ENCODE measurements around the gene RRP9. TPM values are rescaled to one million over a fixed set of nuclear protein-coding genes. Genes with fewer than 3 reads are reported as not detected.
A peak's percentile ranks its signal among the peaks of the same experiment; 100 is the strongest.

The RRP9 gene
- total RNA-seq, 1 experiment from 2014 or later, result 32.3 TPM

DNA sequence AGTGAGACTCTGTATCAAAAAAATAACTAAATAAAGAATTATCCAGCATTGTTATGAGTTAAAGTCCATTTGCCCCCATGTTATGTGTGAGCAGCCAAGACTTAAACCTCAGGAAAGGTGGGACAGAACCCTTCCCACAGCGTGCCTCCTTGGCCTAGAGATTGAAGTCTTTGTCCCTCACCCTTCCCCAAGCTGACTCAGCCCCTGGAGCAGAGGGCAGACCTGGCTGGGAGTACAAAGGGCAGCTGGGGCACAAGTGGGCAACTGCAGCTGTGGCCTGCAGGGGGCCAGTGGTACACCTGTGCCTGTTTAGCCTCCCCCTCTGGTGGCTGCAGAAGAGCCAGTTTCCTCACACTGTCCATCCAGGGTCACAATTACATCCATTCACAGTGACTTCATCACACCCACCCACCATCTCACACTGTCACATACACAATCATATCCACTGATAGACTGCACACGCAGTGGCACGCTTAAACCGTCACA, 40.7 kb upstream of the RRP9 start:
- BruUV-seq (replicated peaks), result no TSS peak
- peaks cover 6% of the 10 kb centered on the region for H3K4me1 ChIP-seq (ENCODE audit: insufficient read depth, low read length, poor library complexity, severe bottlenecking)
- H3K27ac ChIP-seq (ENCODE audit: low read depth, low read length, poor library complexity, severe bottlenecking), result no peak overlapping the region
- H3K9me3 ChIP-seq (ENCODE audit: low read depth, low read length, poor library complexity, severe bottlenecking), result no peaks in the 10 kb centered on the region
- intact Hi-C loops (cut with micrococcal nuclease; ENCODE audit: unreplicated experiment), result no loop called here
- no peak for DNase-seq (ENCODE audit: low spot score)
- POLR2A ChIA-PET (ENCODE audit: low non-redundant PET), result no interaction called here
- no peaks in the 10 kb centered on the region for H3K36me3 ChIP-seq (ENCODE audit: insufficient read depth, low read length, poor library complexity, severe bottlenecking)
- TF ChIP-seq, protein P1, sequence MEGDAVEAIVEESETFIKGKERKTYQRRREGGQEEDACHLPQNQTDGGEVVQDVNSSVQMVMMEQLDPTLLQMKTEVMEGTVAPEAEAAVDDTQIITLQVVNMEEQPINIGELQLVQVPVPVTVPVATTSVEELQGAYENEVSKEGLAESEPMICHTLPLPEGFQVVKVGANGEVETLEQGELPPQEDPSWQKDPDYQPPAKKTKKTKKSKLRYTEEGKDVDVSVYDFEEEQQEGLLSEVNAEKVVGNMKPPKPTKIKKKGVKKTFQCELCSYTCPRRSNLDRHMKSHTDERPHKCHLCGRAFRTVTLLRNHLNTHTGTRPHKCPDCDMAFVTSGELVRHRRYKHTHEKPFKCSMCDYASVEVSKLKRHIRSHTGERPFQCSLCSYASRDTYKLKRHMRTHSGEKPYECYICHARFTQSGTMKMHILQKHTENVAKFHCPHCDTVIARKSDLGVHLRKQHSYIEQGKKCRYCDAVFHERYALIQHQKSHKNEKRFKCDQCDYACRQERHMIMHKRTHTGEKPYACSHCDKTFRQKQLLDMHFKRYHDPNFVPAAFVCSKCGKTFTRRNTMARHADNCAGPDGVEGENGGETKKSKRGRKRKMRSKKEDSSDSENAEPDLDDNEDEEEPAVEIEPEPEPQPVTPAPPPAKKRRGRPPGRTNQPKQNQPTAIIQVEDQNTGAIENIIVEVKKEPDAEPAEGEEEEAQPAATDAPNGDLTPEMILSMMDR (conservative IDR thresholded peaks at IDR 0.05; ENCODE audit: low read depth, low read length), result 0 out of 2 replicates have a peak, but pooled peaks have one; percentile 20
- no peak for TF ChIP-seq EZH2 (IDR thresholded peaks at IDR 0.05; ENCODE audit: borderline replicate concordance, low read depth, low read length, poor library complexity, severe bottlenecking)
- no peaks in the 10 kb centered on the region for H3K27me3 ChIP-seq (replicated peaks; ENCODE audit: insufficient read depth, low read depth, low read length, poor library complexity)
- CTCF ChIA-PET, result interaction anchor here (1.0 kb wide), 1 partner anchor 41 kb away, joined by 3 read pairs; the partner anchor contains the start of gene RRP9
- peak overlapping the region; percentile 47 for H3K4me3 ChIP-seq (ENCODE audit: low read depth, low read length, poor library complexity, severe bottlenecking)

DNA sequence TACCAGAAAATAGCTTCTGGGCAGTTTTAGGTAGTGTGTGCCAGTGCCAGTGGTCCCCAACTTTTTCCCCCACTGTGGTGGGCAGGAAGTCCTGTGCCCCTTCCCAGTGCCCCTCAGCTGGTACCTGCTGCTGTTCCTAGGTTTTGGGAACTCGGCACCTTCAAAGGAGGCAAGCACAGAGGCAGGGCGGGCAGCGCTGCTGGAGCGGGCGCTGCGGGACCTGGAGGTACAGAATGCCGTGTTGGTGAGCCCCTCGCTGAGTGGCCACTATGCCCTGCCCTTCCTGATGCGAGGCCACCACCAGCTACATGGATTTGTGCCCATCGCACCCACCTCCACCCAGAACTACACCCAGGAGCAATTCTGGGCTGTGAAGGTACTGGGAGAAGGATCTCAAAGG, 38.5 kb upstream of the RRP9 start:
- BruUV-seq (replicated peaks), result no TSS peak
- intact Hi-C loops (cut with micrococcal nuclease; ENCODE audit: unreplicated experiment), result no loop called here
- no peaks in the 10 kb centered on the region for H3K27me3 ChIP-seq (replicated peaks; ENCODE audit: insufficient read depth, low read depth, low read length, poor library complexity)
- DNase-seq (ENCODE audit: low spot score), result no peak
- H3K9me3 ChIP-seq (ENCODE audit: low read depth, low read length, poor library complexity, severe bottlenecking), result no peaks in the 10 kb centered on the region
- POLR2A ChIA-PET (ENCODE audit: low non-redundant PET), result no interaction called here
- no peak overlapping the region for H3K4me3 ChIP-seq (ENCODE audit: low read depth, low read length, poor library complexity, severe bottlenecking)
- H3K36me3 ChIP-seq (ENCODE audit: insufficient read depth, low read length, poor library complexity, severe bottlenecking), result no peaks in the 10 kb centered on the region
- CTCF ChIA-PET, result no interaction called here
- no peak overlapping the region for H3K27ac ChIP-seq (ENCODE audit: low read depth, low read length, poor library complexity, severe bottlenecking)
- no peak for TF ChIP-seq EZH2 (IDR thresholded peaks at IDR 0.05; ENCODE audit: borderline replicate concordance, low read depth, low read length, poor library complexity, severe bottlenecking)
- TF ChIP-seq, protein P1 (conservative IDR thresholded peaks at IDR 0.05; ENCODE audit: low read depth, low read length), result no peak
- H3K4me1 ChIP-seq (ENCODE audit: insufficient read depth, low read length, poor library complexity, severe bottlenecking), result peaks cover 6% of the 10 kb centered on the region

DNA sequence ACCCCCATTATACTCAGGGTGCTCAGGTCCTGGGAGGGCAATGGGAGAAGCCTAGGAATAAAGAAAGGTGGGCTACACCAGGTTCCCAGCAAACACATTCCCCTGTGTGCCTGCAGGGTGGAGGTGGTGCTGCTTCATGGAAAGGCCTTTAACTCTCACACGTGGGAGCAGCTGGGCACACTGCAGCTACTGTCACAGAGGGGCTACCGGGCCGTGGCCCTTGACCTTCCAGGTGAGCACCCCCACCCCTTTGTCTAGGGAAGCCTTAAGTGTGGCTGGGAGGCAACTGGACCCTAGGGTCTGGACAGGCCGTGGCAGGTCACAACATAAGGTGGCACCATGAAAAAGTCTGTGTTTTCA, 36.4 kb upstream of the RRP9 start:
- TF ChIP-seq, protein P1 (conservative IDR thresholded peaks at IDR 0.05; ENCODE audit: low read depth, low read length), result no peak
- TF ChIP-seq EZH2 (IDR thresholded peaks at IDR 0.05; ENCODE audit: borderline replicate concordance, low read depth, low read length, poor library complexity, severe bottlenecking), result no peak
- Histone ChIP-seq H3K36me3 (ENCODE audit: insufficient read depth, low read length, poor library complexity, severe bottlenecking) (no peaks in the 10 kb centered on the region), H3K27me3 (replicated peaks; ENCODE audit: insufficient read depth, low read depth, low read length, poor library complexity) (no peaks in the 10 kb centered on the region), H3K4me1 (ENCODE audit: insufficient read depth, low read length, poor library complexity, severe bottlenecking) (peaks cover 13% of the 10 kb centered on the region), H3K4me3 (ENCODE audit: low read depth, low read length, poor library complexity, severe bottlenecking) (no peak overlapping the region), H3K9me3 (ENCODE audit: low read depth, low read length, poor library complexity, severe bottlenecking) (no peaks in the 10 kb centered on the region), H3K27ac (ENCODE audit: low read depth, low read length, poor library complexity, severe bottlenecking) (no peak overlapping the region)
- ChIA-PET CTCF (no interaction called here), POLR2A (ENCODE audit: low non-redundant PET) (no interaction called here)
- DNase-seq (ENCODE audit: low spot score), result no peak
- BruUV-seq (replicated peaks), result no TSS peak
- intact Hi-C loops (cut with micrococcal nuclease; ENCODE audit: unreplicated experiment), result no loop called here
